ENCODE measurements around the gene OXCT2.
"Not testable (repeated sequence)": the region's sequence is repeated elsewhere in the genome, so short reads cannot be mapped to it uniquely, and the experiment has no call there.

OXCT2 gene

GRCh38 chr1:39770100-39771021 lies 787 bp downstream of the OXCT2 start:
- intact Hi-C loops (cut with DNase I; ENCODE audit: low total_unique reads); H3K36me3 ChIP-seq; H3K9me3 ChIP-seq; H3K4me1 ChIP-seq; H3K4me3 ChIP-seq; H3K27ac ChIP-seq; DNase-seq; H3K27me3 ChIP-seq: not testable (repeated sequence)

DNA sequence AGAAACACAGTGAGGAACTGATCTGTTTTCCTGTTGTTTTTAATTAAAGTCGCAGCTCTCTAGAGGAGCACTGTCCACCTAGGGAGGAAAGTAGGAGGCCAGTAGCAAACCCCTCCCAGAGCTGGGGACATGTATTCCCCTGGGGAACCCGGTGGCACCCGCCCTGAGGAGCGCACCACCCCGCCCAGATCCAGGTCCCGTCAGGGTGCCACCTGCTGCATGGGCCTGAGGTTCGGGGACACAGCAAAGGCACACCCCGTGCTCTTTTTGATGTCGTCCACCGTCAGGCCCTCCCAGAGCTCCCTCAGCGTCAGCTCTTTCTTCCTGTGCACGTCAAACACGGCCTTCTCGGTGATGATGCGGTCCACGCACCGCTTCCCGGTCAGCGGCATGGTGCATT lies 1.6 kb downstream of the OXCT2 start:
- H3K9me3 ChIP-seq; H3K4me3 ChIP-seq; H3K27ac ChIP-seq; H3K4me1 ChIP-seq; DNase-seq; H3K27me3 ChIP-seq; H3K36me3 ChIP-seq; intact Hi-C loops (cut with DNase I; ENCODE audit: low total_unique reads): not testable (repeated sequence)

GRCh38 chr1:39766466-39766865 lies 4.7 kb downstream of the OXCT2 start:
- H3K4me1 ChIP-seq; H3K4me3 ChIP-seq; H3K27ac ChIP-seq; H3K27me3 ChIP-seq; DNase-seq; H3K9me3 ChIP-seq; intact Hi-C loops (cut with DNase I; ENCODE audit: low total_unique reads): not testable (repeated sequence)
- H3K36me3 ChIP-seq, result peaks cover 0 to 16% (median 0%) of the 10 kb centered on the region in 3 donors

GRCh38 chr1:39764512-39764911 lies 6.6 kb downstream of the OXCT2 start:
- DNase-seq; intact Hi-C loops (cut with DNase I; ENCODE audit: low total_unique reads); H3K9me3 ChIP-seq: not testable (repeated sequence)

DNA sequence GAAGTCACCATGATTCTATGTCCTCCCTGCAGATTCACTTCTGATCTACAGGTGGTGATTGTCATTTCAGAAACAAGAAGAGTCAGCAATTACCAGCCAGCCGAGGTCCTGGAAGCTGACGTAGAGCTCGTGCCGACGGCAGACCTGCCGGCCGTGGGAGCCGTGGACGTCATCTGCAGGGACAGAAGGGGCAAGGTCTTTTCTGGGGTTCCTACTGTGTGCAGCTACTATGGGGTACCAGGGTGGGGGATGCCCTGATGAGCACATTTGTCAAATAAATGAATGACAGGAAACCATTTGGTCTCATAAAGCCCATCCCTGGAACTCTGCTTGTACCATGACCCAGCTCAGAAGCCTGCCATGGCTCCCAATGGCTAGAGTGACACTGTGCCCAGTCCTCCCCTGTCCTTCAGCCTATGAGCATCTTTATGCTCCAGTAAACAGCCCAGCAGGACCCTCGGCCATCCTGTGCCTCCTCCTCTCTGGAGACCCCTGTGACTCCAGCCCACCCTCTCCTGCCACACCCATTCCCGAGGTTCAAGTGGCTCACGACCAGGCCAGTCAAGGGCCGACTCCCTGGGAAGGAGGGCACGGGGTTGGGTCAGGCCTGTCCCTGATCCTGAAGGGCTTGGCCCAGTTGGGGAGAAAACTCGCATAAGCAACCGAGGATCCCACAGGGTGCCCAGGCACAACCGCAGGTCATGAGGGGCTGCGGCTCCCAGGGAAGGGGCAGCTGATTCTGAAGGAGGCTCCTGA lies 7.4 kb downstream of the OXCT2 start:
- H3K27me3 ChIP-seq; intact Hi-C loops (cut with DNase I; ENCODE audit: low total_unique reads); H3K4me1 ChIP-seq; H3K4me3 ChIP-seq; H3K9me3 ChIP-seq; DNase-seq; H3K27ac ChIP-seq: not testable (repeated sequence)
- H3K36me3 ChIP-seq, result peaks cover 3 to 42% (median 18%) of the 10 kb centered on the region in 3 donors

More at GRCh38 chr1:39764512-39764911, 6.6 kb downstream of the OXCT2 start:
- peaks cover 0 to 35% (median 12%) of the 10 kb centered on the region in 3 donors for H3K36me3 ChIP-seq
- not testable (repeated sequence) for H3K4me3 ChIP-seq, H3K27me3 ChIP-seq, H3K4me1 ChIP-seq, H3K27ac ChIP-seq

GRCh38 chr1:39762550-39763540 lies 8.3 kb downstream of the OXCT2 start:
- TF ChIP-seq, protein P1, sequence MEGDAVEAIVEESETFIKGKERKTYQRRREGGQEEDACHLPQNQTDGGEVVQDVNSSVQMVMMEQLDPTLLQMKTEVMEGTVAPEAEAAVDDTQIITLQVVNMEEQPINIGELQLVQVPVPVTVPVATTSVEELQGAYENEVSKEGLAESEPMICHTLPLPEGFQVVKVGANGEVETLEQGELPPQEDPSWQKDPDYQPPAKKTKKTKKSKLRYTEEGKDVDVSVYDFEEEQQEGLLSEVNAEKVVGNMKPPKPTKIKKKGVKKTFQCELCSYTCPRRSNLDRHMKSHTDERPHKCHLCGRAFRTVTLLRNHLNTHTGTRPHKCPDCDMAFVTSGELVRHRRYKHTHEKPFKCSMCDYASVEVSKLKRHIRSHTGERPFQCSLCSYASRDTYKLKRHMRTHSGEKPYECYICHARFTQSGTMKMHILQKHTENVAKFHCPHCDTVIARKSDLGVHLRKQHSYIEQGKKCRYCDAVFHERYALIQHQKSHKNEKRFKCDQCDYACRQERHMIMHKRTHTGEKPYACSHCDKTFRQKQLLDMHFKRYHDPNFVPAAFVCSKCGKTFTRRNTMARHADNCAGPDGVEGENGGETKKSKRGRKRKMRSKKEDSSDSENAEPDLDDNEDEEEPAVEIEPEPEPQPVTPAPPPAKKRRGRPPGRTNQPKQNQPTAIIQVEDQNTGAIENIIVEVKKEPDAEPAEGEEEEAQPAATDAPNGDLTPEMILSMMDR (IDR thresholded peaks at IDR 0.05), result no peak
- no peaks in the 10 kb centered on the region for H3K27me3 ChIP-seq
- H3K9me3 ChIP-seq, result no peaks in the 10 kb centered on the region
- H3K4me1 ChIP-seq, result no peaks in the 10 kb centered on the region
- peaks cover 10 to 52% (median 28%) of the 10 kb centered on the region in 3 donors for H3K36me3 ChIP-seq
- no peak for DNase-seq
- no peak overlapping the region for H3K4me3 ChIP-seq
- intact Hi-C loops (cut with DNase I; ENCODE audit: low total_unique reads), result no loop called here
- H3K27ac ChIP-seq, result no peak overlapping the region

DNA sequence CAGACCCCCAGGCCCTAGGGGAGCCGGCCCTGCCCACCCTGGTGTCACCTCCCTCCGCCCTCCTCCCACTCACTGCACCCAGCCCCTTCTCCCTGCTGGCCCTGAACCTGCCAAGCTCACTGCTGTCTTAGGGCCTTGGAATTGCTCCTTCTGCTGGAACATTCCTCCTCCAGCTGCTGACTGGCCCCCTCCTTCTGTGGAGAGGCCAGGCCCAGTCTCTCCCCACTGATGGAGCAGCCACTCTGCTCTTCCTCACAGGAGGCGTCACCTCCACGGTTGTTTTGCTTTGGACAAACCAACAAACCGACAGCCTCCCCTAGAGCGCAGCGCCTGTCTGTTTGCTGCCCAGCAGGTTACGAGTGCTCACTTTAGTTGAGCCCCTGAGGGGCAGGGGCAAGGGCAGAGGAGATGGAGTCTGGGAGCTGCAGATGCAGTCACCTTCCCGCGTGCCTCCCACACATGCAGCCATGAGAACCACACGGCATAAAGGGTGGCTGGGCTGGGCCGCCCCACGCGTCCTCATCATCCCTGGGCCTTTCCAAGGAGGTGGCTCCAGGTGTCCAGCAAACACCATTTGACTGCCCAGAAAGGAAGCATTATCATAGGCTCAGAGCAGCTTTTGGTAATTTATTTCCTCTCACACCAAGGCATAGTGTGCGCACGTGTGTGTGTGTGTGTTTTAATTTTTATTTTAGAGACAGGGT lies 9.4 kb downstream of the OXCT2 start:
- no peak for DNase-seq
- Histone ChIP-seq H3K4me3 (no peak overlapping the region), H3K27me3 (no peaks in the 10 kb centered on the region), H3K27ac (no peak overlapping the region), H3K4me1 (no peaks in the 10 kb centered on the region), H3K9me3 (no peaks in the 10 kb centered on the region), H3K36me3 (peaks cover 10 to 63% (median 39%) of the 10 kb centered on the region in 3 donors)
- TF ChIP-seq, protein P1 (IDR thresholded peaks at IDR 0.05), result no peak
- intact Hi-C loops (cut with DNase I; ENCODE audit: low total_unique reads), result no loop called here
